SK-N-MC (cell line): ENCODE results near the gene RERG.

Experiments used
- EZH2 ChIP-seq: fragments of 200-600 bp; sonication (generic); IDR thresholded peaks from one replicate; pipeline ENCODE4 v1.6.1; 2017; ENCODE audit warnings: antibody characterized with exemption
- POLR2AphosphoS5 ChIP-seq: IDR thresholded peaks from 2 replicates; pipeline ENCODE4 v1.6.1; 2012; ENCODE audit warnings: mild to moderate bottlenecking, low read depth, low read length, borderline replicate concordance

GRCh38 chr12:15206338-15206737 lies 14.9 kb downstream of the RERG start:
- TF ChIP-seq POLR2AphosphoS5, result no peak
- no peak for TF ChIP-seq EZH2
